CD14-positive monocyte (primary cell): ENCODE results near the gene TSPAN5. TPM values are rescaled to one million over a fixed set of nuclear protein-coding genes. Genes with fewer than 3 reads are reported as not detected.

Experiments used
- DNase-seq, 3 donors: peaks; one replicate each; pipeline ENCODE4 v3.0.0-alpha.2; 2011 to 2022
- H2AFZ ChIP-seq: 2 replicates; pipeline ENCODE4 v1.6.0; 2012; ENCODE audit warnings: mild to moderate bottlenecking, low read depth, low read length, inconsistent platforms; ENCODE audit not compliant: insufficient read depth, poor library complexity, severe bottlenecking
- H3K27ac ChIP-seq, 2 donors: 1 replicate in 1 of 2; 2 replicates in 1 of 2; pipeline ENCODE4 v1.5.1; 2012 to 2013; ENCODE audit warnings: low read length in 2 of 2, control low read depth in 1 of 2, inconsistent platforms in 1 of 2, low read depth in 1 of 2, mild to moderate bottlenecking in 1 of 2
- H3K27me3 ChIP-seq, 2 donors: one replicate each; pipeline versions ENCODE4 v1.6.0 to v1.6.1; 2011 to 2013; ENCODE audit warnings: low read length in 2 of 2; ENCODE audit not compliant: control insufficient read depth in 2 of 2, insufficient read depth in 2 of 2
- H3K36me3 ChIP-seq, 2 donors: replicated peaks in 1 of 2; 1 replicate in 1 of 2; 2 replicates in 1 of 2; pipeline versions ENCODE4 v1.5.1 to v1.6.1; 2012 to 2013; ENCODE audit warnings: low read length in 2 of 2, control low read depth in 1 of 2, inconsistent platforms in 1 of 2, mild to moderate bottlenecking in 1 of 2; ENCODE audit not compliant: insufficient read depth in 2 of 2, control insufficient read depth in 1 of 2
- H3K4me1 ChIP-seq, 2 donors: 1 replicate in 1 of 2; 2 replicates in 1 of 2; pipeline versions ENCODE4 v1.5.1 to v1.6.1; 2012 to 2013; ENCODE audit warnings: low read length in 2 of 2, control low read depth in 1 of 2, inconsistent platforms in 1 of 2, mild to moderate bottlenecking in 1 of 2, moderate library complexity in 1 of 2; ENCODE audit not compliant: insufficient read depth in 2 of 2, control insufficient read depth in 1 of 2
- H3K4me2 ChIP-seq: replicated peaks from 2 replicates; pipeline ENCODE3; 2012; ENCODE audit warnings: low read length, moderate library complexity, mild to moderate bottlenecking; ENCODE audit not compliant: poor library complexity, severe bottlenecking; ENCODE audit errors: extremely low read depth
- H3K4me3 ChIP-seq, 3 experiments: fragments of 200-600 bp in 1 of 3; sonication (generic) in 1 of 3; replicated peaks in 1 of 3; 1 replicate in 2 of 3; 2 replicates in 1 of 3; pipeline ENCODE4 v1.5.1; 2011 to 2013; ENCODE audit warnings: low read length in 3 of 3, mild to moderate bottlenecking in 3 of 3, control low read depth in 2 of 3, low read depth in 2 of 3, inconsistent platforms in 1 of 3, moderate library complexity in 1 of 3
- H3K79me2 ChIP-seq: 2 replicates; pipeline ENCODE4 v1.6.0; 2012; ENCODE audit warnings: mild to moderate bottlenecking, control low read depth, inconsistent platforms, low read length, moderate library complexity; ENCODE audit not compliant: insufficient read depth
- H3K9ac ChIP-seq: 2 replicates; pipeline ENCODE4 v1.6.0; 2017; ENCODE audit warnings: low read length, mild to moderate bottlenecking; ENCODE audit not compliant: insufficient read depth, poor library complexity, severe bottlenecking
- H3K9me3 ChIP-seq, 2 donors: replicated peaks in 1 of 2; 1 replicate in 1 of 2; 2 replicates in 1 of 2; pipeline versions ENCODE4 v1.5.1 to v1.6.1; 2012 to 2013; ENCODE audit warnings: low read length in 2 of 2, control low read depth in 1 of 2; ENCODE audit not compliant: control insufficient read depth in 1 of 2, insufficient read depth in 1 of 2
- H4K20me1 ChIP-seq: 2 replicates; pipeline ENCODE4 v1.6.0; 2012; ENCODE audit warnings: mild to moderate bottlenecking, low read length, control low read depth, moderate library complexity; ENCODE audit not compliant: insufficient read depth
- H3K27ac Mint-ChIP-seq, 7 donors: one replicate each; pipeline ENCODE4 v1.8.0; 2020; ENCODE audit warnings: mild to moderate bottlenecking in 7 of 7, mixed read lengths in 7 of 7, moderate library complexity in 6 of 7, inconsistent platforms in 2 of 7
- H3K27me3 Mint-ChIP-seq, 3 donors: one replicate each; pipeline ENCODE4 v1.8.0; 2021 to 2022; ENCODE audit warnings: low read depth in 3 of 3, mild to moderate bottlenecking in 3 of 3, mixed read lengths in 3 of 3, moderate library complexity in 3 of 3, inconsistent platforms in 1 of 3
- H3K36me3 Mint-ChIP-seq, 2 donors: one replicate each; pipeline ENCODE4 v1.8.0; 2020; ENCODE audit warnings: mixed read lengths in 2 of 2, inconsistent platforms in 1 of 2, mild to moderate bottlenecking in 1 of 2
- H3K4me1 Mint-ChIP-seq: one replicate; pipeline ENCODE4 v1.8.0; 2020; ENCODE audit warnings: mild to moderate bottlenecking, mixed read lengths
- H3K4me3 Mint-ChIP-seq, 2 donors: one replicate each; pipeline ENCODE4 v1.8.0; 2020; ENCODE audit warnings: mild to moderate bottlenecking in 2 of 2, mixed read lengths in 2 of 2, moderate library complexity in 1 of 2
- H3K9me3 Mint-ChIP-seq, 7 donors: one replicate each; pipeline ENCODE4 v1.8.0; 2020 to 2022; ENCODE audit warnings: mixed read lengths in 7 of 7, mild to moderate bottlenecking in 6 of 7, moderate library complexity in 6 of 7, inconsistent platforms in 2 of 7
- CTCF ChIP-seq: fragments of 200-600 bp; IDR thresholded peaks from one replicate; pipeline ENCODE4 v1.8.0; 2022; ENCODE audit warnings: antibody characterized with exemption, mild to moderate bottlenecking
- WGBS: methylation state at CpG from one replicate; pipeline ENCODE4 v1.1.5; 2013; ENCODE audit warnings: missing lambda C conversion rate; ENCODE audit not compliant: insufficient coverage; 5-methylcytosine and 5-hydroxymethylcytosine counted together
- intact Hi-C, 2 donors: fragments of 100-400 bp; cut with micrococcal nuclease; formaldehyde crosslinking; loops; one replicate each; pipeline versions ENCODE4 v1.15.0 to v1.15.1; 2023
- polyA plus RNA-seq, 3 donors: library from polyadenylated mRNA; depleted of rRNA in 1 of 3; unstranded in 2 of 3; stranded (reverse) in 1 of 3; fragments of 300-500 nt in 2 of 3; fragments of >200 nt in 1 of 3; fragmentation: Illumina TruSeq in 2 of 3; gene quantifications; 1 replicate in 2 of 3; 2 replicates in 1 of 3; pipeline ENCODE4 v1.2.3, GENCODE V29; 2012 to 2021

Gene TSPAN5
- polyA plus RNA-seq, 3 donors = 0.09 to 1.1 (median 0.13) TPM

- Histone ChIP-seq H3K4me1 (peaks cover 17 to 19% of the 10 kb centered on the region in 2 donors), H3K4me3 (peak overlapping the region in 1 of 3 experiments; percentile 10), H3K9ac (no peak overlapping the region), H4K20me1 (no peaks in the 10 kb centered on the region), H3K27me3 (no peaks in the 10 kb centered on the region), H2AFZ (no peak overlapping the region), H3K9me3 (no peaks in the 10 kb centered on the region), H3K4me2 (peak overlapping the region; percentile 37), H3K79me2 (no peaks in the 10 kb centered on the region), H3K36me3 (peaks cover 21 to 30% of the 10 kb centered on the region in 2 donors), H3K27ac (peak overlapping the region in 1 of 2 donors; percentile 26)
- peak in 2 of 3 donors; percentile 3 to 17 for DNase-seq
- peak overlapping the region in 1 of 2 donors; percentile 54 for H3K4me3 Mint-ChIP-seq
- intact Hi-C loops = no loop called here
- no peak for TF ChIP-seq CTCF
- H3K27ac Mint-ChIP-seq = peak overlapping the region in 3 of 7 donors; percentile 7 to 61 (median 58)
- peaks cover 0 to 3% (median 0%) of the 10 kb centered on the region in 3 donors for H3K27me3 Mint-ChIP-seq
- peaks cover 21% of the 10 kb centered on the region for H3K4me1 Mint-ChIP-seq
- H3K36me3 Mint-ChIP-seq = peaks cover 25 to 26% of the 10 kb centered on the region in 2 donors
- WGBS = 0% methylated on average over 4 of the region's 10 CpGs
- peaks cover 0 to 7% (median 3%) of the 10 kb centered on the region in 7 donors for H3K9me3 Mint-ChIP-seq
Observed at GRCh38 chr4:98446499-98447375, 211.7 kb downstream of the TSPAN5 start.

DNA sequence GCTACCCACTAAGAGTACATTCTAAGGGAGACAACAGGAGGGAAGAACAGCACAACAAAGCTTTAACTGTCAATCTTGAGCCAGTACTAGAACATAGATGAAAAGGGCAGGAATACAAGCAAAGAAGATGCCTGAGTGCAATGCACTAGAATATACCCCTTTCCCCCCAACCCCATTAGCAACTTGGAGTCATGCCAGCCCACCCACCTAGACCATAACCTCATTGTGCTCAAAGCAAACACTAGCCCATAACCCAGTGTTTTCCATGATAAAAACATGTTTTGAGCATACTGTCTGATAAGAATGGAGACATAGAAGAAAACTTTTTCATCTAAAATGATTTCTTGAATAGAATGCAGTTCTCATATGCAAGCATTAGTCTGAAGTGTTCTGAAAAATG is 214.0 kb downstream of the TSPAN5 start:
- Mint-ChIP-seq H3K4me3 (no peak overlapping the region), H3K4me1 (peaks cover 21% of the 10 kb centered on the region), H3K27me3 (peaks cover 0 to 3% (median 0%) of the 10 kb centered on the region in 3 donors), H3K9me3 (peaks cover 0 to 5% (median 0%) of the 10 kb centered on the region in 7 donors), H3K36me3 (peaks cover 38 to 45% of the 10 kb centered on the region in 2 donors), H3K27ac (no peak overlapping the region)
- H3K36me3 ChIP-seq = peaks cover 25 to 48% of the 10 kb centered on the region in 2 donors
- no peak overlapping the region for H3K9ac ChIP-seq
- no peak overlapping the region for H2AFZ ChIP-seq
- no peak for DNase-seq
- H3K4me2 ChIP-seq = no peak overlapping the region
- H3K27me3 ChIP-seq = no peaks in the 10 kb centered on the region
- no peak overlapping the region for H3K4me3 ChIP-seq
- no peaks in the 10 kb centered on the region for H3K9me3 ChIP-seq
- no peaks in the 10 kb centered on the region for H4K20me1 ChIP-seq
- H3K27ac ChIP-seq = no peak overlapping the region
- no peaks in the 10 kb centered on the region for H3K79me2 ChIP-seq
- H3K4me1 ChIP-seq = peaks cover 17 to 19% of the 10 kb centered on the region in 2 donors
- no peak for TF ChIP-seq CTCF
- intact Hi-C loops = no loop called here
